HAP-1 (cell line): ENCODE results near the gene KCNMB3.
A peak's percentile ranks its signal among the peaks of the same experiment; 100 is the strongest.
"Not testable (repeated sequence)": the region's sequence is repeated elsewhere in the genome, so short reads cannot be mapped to it uniquely, and the experiment has no call there.

Source experiments
- DNase-seq, 2 experiments: peaks; one replicate each; pipeline ENCODE4 v3.0.0-alpha.2; 2016 to 2020; ENCODE audit warnings: low spot score in 2 of 2
- H3K27me3 ChIP-seq: fragments of 250-450 bp; sonication (Bioruptor Pico); 2 replicates; pipeline ENCODE4 v1.5.1; 2020; ENCODE audit warnings: low read depth, mild to moderate bottlenecking, moderate library complexity
- H3K36me3 ChIP-seq: fragments of 250-450 bp; sonication (Bioruptor Pico); replicated peaks from 2 replicates; pipeline ENCODE4 v1.5.1; 2020; ENCODE audit warnings: mild to moderate bottlenecking
- H3K4me1 ChIP-seq: fragments of 250-450 bp; sonication (Bioruptor Pico); 2 replicates; pipeline ENCODE4 v1.5.1; 2020; ENCODE audit warnings: mild to moderate bottlenecking
- H3K4me3 ChIP-seq: fragments of 250-450 bp; sonication (Bioruptor Pico); 2 replicates; pipeline ENCODE4 v1.5.1; 2020; ENCODE audit warnings: mild to moderate bottlenecking, moderate library complexity
- H3K9me3 ChIP-seq: fragments of 250-450 bp; sonication (Bioruptor Pico); 2 replicates; pipeline ENCODE4 v1.5.1; 2020; ENCODE audit warnings: mild to moderate bottlenecking, moderate library complexity
- in situ Hi-C: fragments of 300-500 bp; cut with MboI; formaldehyde crosslinking; loops from 3 replicates; pipeline ENCODE4 v1.14.3; 2020; ENCODE audit warnings: low sequenced_read_pairs, inconsistent platforms, mixed read lengths

KCNMB3 gene

GRCh38 chr3:179215550-179215949, 35.4 kb downstream of the KCNMB3 start:
- DNase-seq, H3K9me3 ChIP-seq, H3K36me3 ChIP-seq, H3K4me3 ChIP-seq, in situ Hi-C loops, H3K27me3 ChIP-seq, H3K4me1 ChIP-seq: not testable (repeated sequence)

- Histone ChIP-seq H3K4me1 (peaks cover 8% of the 10 kb centered on the region), H3K9me3 (no peaks in the 10 kb centered on the region), H3K4me3 (no peak overlapping the region), H3K27me3 (no peaks in the 10 kb centered on the region), H3K36me3 (no peaks in the 10 kb centered on the region)
- in situ Hi-C loops, result no loop called here
- DNase-seq, result no peak
Measured at GRCh38 chr3:179200790-179201189, 50.1 kb downstream of the KCNMB3 start.

GRCh38 chr3:179196700-179197099, 54.2 kb downstream of the KCNMB3 start:
- no peaks in the 10 kb centered on the region for H3K36me3 ChIP-seq
- in situ Hi-C loops, result no loop called here
- H3K27me3 ChIP-seq, result no peaks in the 10 kb centered on the region
- DNase-seq, result no peak
- H3K9me3 ChIP-seq, result no peaks in the 10 kb centered on the region
- H3K4me3 ChIP-seq, result no peak overlapping the region
- H3K4me1 ChIP-seq, result peaks cover 29% of the 10 kb centered on the region

- Histone ChIP-seq H3K4me1 (peaks cover 31% of the 10 kb centered on the region), H3K36me3 (no peaks in the 10 kb centered on the region), H3K4me3 (no peak overlapping the region), H3K27me3 (no peaks in the 10 kb centered on the region), H3K9me3 (no peaks in the 10 kb centered on the region)
- in situ Hi-C loops, result no loop called here
- peak in 1 of 2 experiments; percentile 62 for DNase-seq
Measured at GRCh38 chr3:179196098-179196497, 54.8 kb downstream of the KCNMB3 start.

GRCh38 chr3:179194931-179195330, 56.0 kb downstream of the KCNMB3 start:
- no peak for DNase-seq
- in situ Hi-C loops, result no loop called here

More at GRCh38 chr3:179194931-179195330, 56.0 kb downstream of the KCNMB3 start:
- Histone ChIP-seq H3K4me3 (no peak overlapping the region), H3K36me3 (no peaks in the 10 kb centered on the region), H3K4me1 (peaks cover 42% of the 10 kb centered on the region), H3K9me3 (no peaks in the 10 kb centered on the region), H3K27me3 (no peaks in the 10 kb centered on the region)
